Measurements from ENCODE around the gene CAMTA1.
"Not testable (repeated sequence)": the region's sequence is repeated elsewhere in the genome, so short reads cannot be mapped to it uniquely, and the experiment has no call there.

CAMTA1 gene

GRCh38 chr1:7390604-7391000, 605.3 kb downstream of the CAMTA1 start:
- no peak for DNase-seq (ENCODE audit: low read depth in 2 of 3, low spot score in 1 of 3)

- DNase-seq (ENCODE audit: low read depth in 2 of 3, low spot score in 1 of 3) = no peak
Observed at GRCh38 chr1:7393136-7393535, 607.9 kb downstream of the CAMTA1 start.

GRCh38 chr1:7395251-7395650, 610.0 kb downstream of the CAMTA1 start:
- no peak for DNase-seq (ENCODE audit: low read depth in 2 of 3, low spot score in 1 of 3)

- no peak for DNase-seq (ENCODE audit: low read depth in 2 of 3, low spot score in 1 of 3)
Observed at GRCh38 chr1:7398982-7399381, 613.7 kb downstream of the CAMTA1 start.

- DNase-seq (ENCODE audit: low read depth in 2 of 3, low spot score in 1 of 3) = no peak
Observed at GRCh38 chr1:7399514-7400125, 614.4 kb downstream of the CAMTA1 start.

GRCh38 chr1:7400566-7400965, 615.3 kb downstream of the CAMTA1 start:
- DNase-seq (ENCODE audit: low read depth in 2 of 3, low spot score in 1 of 3) = no peak

GRCh38 chr1:7401814-7402547, 616.7 kb downstream of the CAMTA1 start:
- no peak for DNase-seq (ENCODE audit: low read depth in 2 of 3, low spot score in 1 of 3)

GRCh38 chr1:7402548-7402850, 617.2 kb downstream of the CAMTA1 start:
- no peak for DNase-seq (ENCODE audit: low read depth in 2 of 3, low spot score in 1 of 3)

- no peak for DNase-seq (ENCODE audit: low read depth in 2 of 3, low spot score in 1 of 3)
Observed at GRCh38 chr1:7403265-7404045, 618.2 kb downstream of the CAMTA1 start.

- DNase-seq (ENCODE audit: low read depth in 2 of 3, low spot score in 1 of 3) = no peak
Observed at GRCh38 chr1:7404046-7404742, 618.9 kb downstream of the CAMTA1 start.

- DNase-seq (ENCODE audit: low read depth in 2 of 3, low spot score in 1 of 3) = no peak
Observed at GRCh38 chr1:7405844-7406500, 620.7 kb downstream of the CAMTA1 start.

- DNase-seq (ENCODE audit: low read depth in 2 of 3, low spot score in 1 of 3) = no peak
Observed at GRCh38 chr1:7406641-7407543, 621.6 kb downstream of the CAMTA1 start.

- DNase-seq (ENCODE audit: low read depth in 2 of 3, low spot score in 1 of 3) = no peak
Observed at GRCh38 chr1:7407544-7407895, 622.3 kb downstream of the CAMTA1 start.

GRCh38 chr1:7407980-7408770, 622.9 kb downstream of the CAMTA1 start:
- no peak for DNase-seq (ENCODE audit: low read depth in 2 of 3, low spot score in 1 of 3)

- DNase-seq (ENCODE audit: low read depth in 2 of 3, low spot score in 1 of 3) = no peak
Observed at GRCh38 chr1:7408771-7409150, 623.5 kb downstream of the CAMTA1 start.

GRCh38 chr1:7409278-7409677, 624.0 kb downstream of the CAMTA1 start:
- no peak for DNase-seq (ENCODE audit: low read depth in 2 of 3, low spot score in 1 of 3)

- no peak for DNase-seq (ENCODE audit: low read depth in 2 of 3, low spot score in 1 of 3)
Observed at GRCh38 chr1:7410156-7410555, 624.9 kb downstream of the CAMTA1 start.

GRCh38 chr1:7417618-7418017, 632.4 kb downstream of the CAMTA1 start:
- DNase-seq (ENCODE audit: low read depth in 2 of 3, low spot score in 1 of 3) = not testable (repeated sequence)

GRCh38 chr1:7418442-7419080, 633.3 kb downstream of the CAMTA1 start:
- DNase-seq (ENCODE audit: low read depth in 2 of 3, low spot score in 1 of 3) = no peak

All from stimulated activated CD4-positive, alpha-beta T cell treated with anti-CD3 and anti-CD28 coated beads, Interleukin-12 subunit alpha, Interleukin-12 subunit beta, amount 100 ng/mL, for 48 hours (primary cell).